Kidney (tissue), 22 donors: Measurements from ENCODE around the gene ING5. TPM values are rescaled to one million over a fixed set of nuclear protein-coding genes. Genes with fewer than 3 reads are reported as not detected.

Experiments used
- DNase-seq, 5 donors: peaks; one replicate each; pipeline ENCODE4 v3.0.0-alpha.2; 2013 to 2020
- FAIRE-seq: peaks from 2 replicates; lab custom pipeline; 2012; peaks lifted over from hg19 to GRCh38; lab: Jason Lieb, UNC
- H3K27ac ChIP-seq, 2 donors: one replicate each; pipeline ENCODE4 v1.7.0; 2013; ENCODE audit warnings: low read depth in 2 of 2, low read length in 2 of 2, inconsistent platforms in 1 of 2
- H3K27me3 ChIP-seq: one replicate; pipeline ENCODE4 v1.7.1; 2013; ENCODE audit warnings: low read length, inconsistent platforms; ENCODE audit not compliant: control insufficient read depth, insufficient read depth
- H3K36me3 ChIP-seq, 3 donors: one replicate each; pipeline versions ENCODE4 v1.7.0 to v1.7.1; 2013; ENCODE audit warnings: low read length in 3 of 3, control low read depth in 1 of 3, inconsistent platforms in 1 of 3; ENCODE audit not compliant: insufficient read depth in 3 of 3, control insufficient read depth in 2 of 3
- H3K4me1 ChIP-seq, 3 donors: one replicate each; pipeline versions ENCODE4 v1.7.0 to v1.7.1; 2013; ENCODE audit warnings: low read length in 3 of 3, inconsistent platforms in 1 of 3, low read depth in 1 of 3; ENCODE audit not compliant: control insufficient read depth in 2 of 3, insufficient read depth in 2 of 3
- H3K4me3 ChIP-seq, 3 donors: one replicate each; pipeline versions ENCODE4 v1.7.0 to v1.8.1; 2013; ENCODE audit warnings: low read length in 3 of 3, control low read depth in 1 of 3, inconsistent platforms in 1 of 3
- H3K9ac ChIP-seq, 3 donors: one replicate each; pipeline versions ENCODE4 v1.7.0 to v1.7.1; 2013; ENCODE audit warnings: low read length in 3 of 3, control low read depth in 1 of 3, inconsistent platforms in 1 of 3
- H3K9me3 ChIP-seq, 3 donors: one replicate each; pipeline versions ENCODE4 v1.7.0 to v1.7.1; 2013; ENCODE audit warnings: low read length in 3 of 3, control low read depth in 1 of 3, inconsistent platforms in 1 of 3; ENCODE audit not compliant: control insufficient read depth in 2 of 3, insufficient read depth in 1 of 3
- CTCF ChIP-seq: IDR thresholded peaks from 3 replicates; pipeline ENCODE4 v1.5.1; 2012; ENCODE audit warnings: mild to moderate bottlenecking, moderate library complexity, borderline replicate concordance; ENCODE audit not compliant: insufficient read depth; ENCODE audit errors: extremely low read depth
- intact Hi-C: fragments of 100-400 bp; cut with DNase I; formaldehyde crosslinking; loops from one replicate; pipeline ENCODE4 v1.11.1; 2022
- long read RNA-seq, 10 donors: library from polyadenylated mRNA in 1 of 10; unstranded in 1 of 10; transcript quantifications; one replicate each; pipeline ENCODE4 v2.0.0 and lab custom pipeline, GENCODE V29; 2021 to 2026
- polyA plus RNA-seq: library from polyadenylated mRNA; stranded (reverse); fragments of 350-450 nt; fragmentation: Illumina TruSeq; extraction: RNeasy Lipid Tissue Mini Kit (QIAGEN cat#74804); gene quantifications from one replicate; pipeline ENCODE4 v1.2.3, GENCODE V29; 2014; ENCODE audit warnings: low read depth, low replicate concordance; ENCODE audit not compliant: insufficient read depth
- total RNA-seq: library from RNA; stranded (reverse); fragmentation: NEBNext Ultra II Directional; extraction: Animal tissue kit (Norgen Biotek cat#: 25700); gene quantifications from one replicate; pipeline ENCODE4 v1.2.1, GENCODE V29; 2021
- donor health status: control.
- donor health status: control.
- donor health status: control.
- donor health status: control.
- donor health status: control.
- donor health status: DM: yes; HTN: yes; CAD: no.
- donor health status: Normal renal cell carcinoma (clear cell type).

ING5 gene
- total RNA-seq, result 27.3 TPM
- polyA plus RNA-seq, result 37.7 TPM
- long read RNA-seq, donor 1, full-length matches to known transcripts, result 7 of 7 reads
- long read RNA-seq, donor 1, partial matches to known transcripts, result 0 of 7 reads
- long read RNA-seq, donor 1, other reads (novel, unspliced or antisense), result 0 of 7 reads
- long read RNA-seq, donor 2, full-length matches to known transcripts, result 5 of 5 reads
- long read RNA-seq, donor 2, partial matches to known transcripts, result 0 of 5 reads
- long read RNA-seq, donor 2, other reads (novel, unspliced or antisense), result 0 of 5 reads
- long read RNA-seq, donor 3, full-length matches to known transcripts, result 10 of 10 reads
- long read RNA-seq, donor 3, partial matches to known transcripts, result 0 of 10 reads
- long read RNA-seq, donor 3, other reads (novel, unspliced or antisense), result 0 of 10 reads
- long read RNA-seq, donor 4, full-length matches to known transcripts, result 11 of 11 reads
- long read RNA-seq, donor 4, partial matches to known transcripts, result 0 of 11 reads
- long read RNA-seq, donor 4, other reads (novel, unspliced or antisense), result 0 of 11 reads
- long read RNA-seq, donor 5, result 0 reads
- long read RNA-seq, donor 6, full-length matches to known transcripts, result 4 of 4 reads
- long read RNA-seq, donor 6, partial matches to known transcripts, result 0 of 4 reads
- long read RNA-seq, donor 6, other reads (novel, unspliced or antisense), result 0 of 4 reads
- long read RNA-seq, donor 7, full-length matches to known transcripts, result 7 of 22 reads
- long read RNA-seq, donor 7, partial matches to known transcripts, result 12 of 22 reads
- long read RNA-seq, donor 7, other reads (novel, unspliced or antisense), result 3 of 22 reads
- long read RNA-seq, donor 8, full-length matches to known transcripts, result 6 of 6 reads
- long read RNA-seq, donor 8, partial matches to known transcripts, result 0 of 6 reads
- long read RNA-seq, donor 8, other reads (novel, unspliced or antisense), result 0 of 6 reads
- long read RNA-seq, donor 9, full-length matches to known transcripts, result 4 of 4 reads
- long read RNA-seq, donor 9, partial matches to known transcripts, result 0 of 4 reads
- long read RNA-seq, donor 9, other reads (novel, unspliced or antisense), result 0 of 4 reads
- long read RNA-seq, donor 10, full-length matches to known transcripts, result 7 of 7 reads
- long read RNA-seq, donor 10, partial matches to known transcripts, result 0 of 7 reads
- long read RNA-seq, donor 10, other reads (novel, unspliced or antisense), result 0 of 7 reads

GRCh38 chr2:241701399-241702154 is at the start of gene ING5:
TSS of gene ING5 (plus strand) at chr2:241702039. CDS start at chr2:241702066, 27 bp downstream.
- Histone ChIP-seq H3K36me3 (peaks cover 2 to 6% (median 5%) of the 10 kb centered on the region in 3 donors), H3K4me3 (peak within 1 kb of the TSS; percentile 39 to 71 (median 59)), H3K9ac (peak within 1 kb of the TSS in 2 of 3 donors; percentile 26 to 67), H3K4me1 (peaks cover 0 to 7% (median 4%) of the 10 kb centered on the region in 3 donors), H3K27me3 (no peaks in the 10 kb centered on the region), H3K27ac (peak within 1 kb of the TSS; percentile 84 to 92), H3K9me3 (no peaks in the 10 kb centered on the region)
- DNase-seq (peak; percentile 95 to 99 (median 98)), FAIRE-seq (no peak)
- TF ChIP-seq CTCF, result peak; percentile 43
- intact Hi-C loops, result no loop called here

GRCh38 chr2:241652142-241652541 is 49.7 kb upstream of the ING5 start:
- no peak for TF ChIP-seq CTCF
- intact Hi-C loops, result no loop called here
- FAIRE-seq (no peak), DNase-seq (peak in 1 of 5 donors; percentile 55)
- H3K27ac ChIP-seq, result no peak overlapping the region
- H3K27me3 ChIP-seq, result no peaks in the 10 kb centered on the region
- H3K36me3 ChIP-seq, result peaks cover 0 to 30% (median 27%) of the 10 kb centered on the region in 3 donors
- H3K4me1 ChIP-seq, result peaks cover 0 to 9% (median 7%) of the 10 kb centered on the region in 3 donors
- no peak overlapping the region for H3K4me3 ChIP-seq
- H3K9ac ChIP-seq, result no peak overlapping the region
- no peaks in the 10 kb centered on the region for H3K9me3 ChIP-seq

- Histone ChIP-seq H3K27ac (no peak overlapping the region), H3K4me3 (no peak overlapping the region), H3K4me1 (peaks cover 0 to 9% (median 7%) of the 10 kb centered on the region in 3 donors), H3K9me3 (no peaks in the 10 kb centered on the region), H3K27me3 (no peaks in the 10 kb centered on the region), H3K9ac (no peak overlapping the region), H3K36me3 (peaks cover 0 to 35% (median 27%) of the 10 kb centered on the region in 3 donors)
- no peak for DNase-seq
- intact Hi-C loops, result no loop called here
- FAIRE-seq, result no peak
- no peak for TF ChIP-seq CTCF
Observed at GRCh38 chr2:241652722-241653121, 49.1 kb upstream of the ING5 start.
